OCI-LY1 (cell line): ENCODE results near the gene TMEM9B.
A peak's percentile ranks its signal among the peaks of the same experiment; 100 is the strongest.

Source experiments
- H2AFZ ChIP-seq: fragments of 200-600 bp; sonication (generic), shearing (Covaris generic); 2 replicates; pipeline ENCODE4 v1.6.0; 2014; ENCODE audit warnings: antibody characterized with exemption, mild to moderate bottlenecking, low read length
- H3F3A ChIP-seq: fragments of 200-600 bp; sonication (generic), shearing (Covaris generic); 2 replicates; pipeline ENCODE4 v1.6.0; 2014; ENCODE audit warnings: mild to moderate bottlenecking, antibody characterized with exemption, low read length, moderate library complexity; ENCODE audit not compliant: insufficient read depth
- H3K27ac ChIP-seq: fragments of 200-600 bp; sonication (generic); 2 replicates; pipeline ENCODE4 v1.5.1; 2014; ENCODE audit warnings: low read length, mixed run types, mild to moderate bottlenecking, low read depth; ENCODE audit not compliant: poor library complexity, severe bottlenecking
- H3K27me3 ChIP-seq: fragments of 200-600 bp; sonication (generic); 2 replicates; pipeline ENCODE4 v1.6.0; 2014; ENCODE audit warnings: antibody characterized with exemption, mild to moderate bottlenecking, low read length, moderate library complexity; ENCODE audit not compliant: insufficient read depth
- H3K36me3 ChIP-seq: fragments of 200-600 bp; sonication (generic); 2 replicates; pipeline ENCODE4 v1.6.1; 2014; ENCODE audit warnings: mild to moderate bottlenecking, antibody characterized with exemption, low read length, moderate library complexity, mixed read lengths; ENCODE audit not compliant: insufficient read depth
- H3K4me1 ChIP-seq: fragments of 200-600 bp; sonication (generic); 2 replicates; pipeline ENCODE4 v1.5.1; 2014; ENCODE audit warnings: mild to moderate bottlenecking, low read length, moderate library complexity; ENCODE audit not compliant: insufficient read depth, severe bottlenecking
- H3K4me2 ChIP-seq: fragments of 200-600 bp; sonication (generic), shearing (Covaris generic); 2 replicates; pipeline ENCODE4 v1.6.1; 2014; ENCODE audit warnings: low read length
- H3K4me3 ChIP-seq: fragments of 200-600 bp; sonication (generic); 2 replicates; pipeline ENCODE4 v1.5.1; 2014; ENCODE audit warnings: low read length, low read depth, mild to moderate bottlenecking, mixed read lengths; ENCODE audit not compliant: poor library complexity, severe bottlenecking
- H3K79me2 ChIP-seq: fragments of 200-600 bp; shearing (Covaris generic); 2 replicates; pipeline ENCODE4 v1.6.1; 2016; ENCODE audit warnings: mixed run types, low read length, mixed read lengths; ENCODE audit not compliant: insufficient read depth
- H3K9ac ChIP-seq: fragments of 200-600 bp; sonication (generic), shearing (Covaris generic); 2 replicates; pipeline ENCODE4 v1.6.1; 2014; ENCODE audit warnings: mild to moderate bottlenecking, low read length, mixed read lengths
- H3K9me2 ChIP-seq: fragments of 200-600 bp; sonication (generic), shearing (Covaris generic); 2 replicates; pipeline ENCODE4 v1.6.1; 2014; ENCODE audit warnings: low read depth, mild to moderate bottlenecking, low read length, mixed read lengths
- H3K9me3 ChIP-seq: fragments of 200-600 bp; shearing (Covaris generic); 2 replicates; pipeline ENCODE4 v1.6.1; 2014; ENCODE audit warnings: low read length, mixed read lengths
- H4K20me1 ChIP-seq: fragments of 200-600 bp; sonication (generic), shearing (Covaris generic); 2 replicates; pipeline ENCODE4 v1.6.0; 2016; ENCODE audit warnings: mild to moderate bottlenecking, low read length; ENCODE audit not compliant: insufficient read depth
- EZH2 ChIP-seq: fragments of 200-600 bp; sonication (generic), shearing (Covaris generic); IDR thresholded peaks from 2 replicates; pipeline ENCODE4 v1.8.0; 2017; ENCODE audit warnings: borderline replicate concordance, mixed run types, mild to moderate bottlenecking, antibody characterized with exemption, low read length, moderate library complexity, mixed read lengths
- TF ChIP-seq, protein P1 (sequence below): fragments of 200-600 bp; sonication (generic), shearing (Covaris generic); IDR thresholded peaks from 2 replicates; pipeline ENCODE4 v1.5.1; 2017; ENCODE audit warnings: mild to moderate bottlenecking, antibody characterized with exemption, low read length, moderate library complexity, mixed read lengths

Gene TMEM9B

DNA sequence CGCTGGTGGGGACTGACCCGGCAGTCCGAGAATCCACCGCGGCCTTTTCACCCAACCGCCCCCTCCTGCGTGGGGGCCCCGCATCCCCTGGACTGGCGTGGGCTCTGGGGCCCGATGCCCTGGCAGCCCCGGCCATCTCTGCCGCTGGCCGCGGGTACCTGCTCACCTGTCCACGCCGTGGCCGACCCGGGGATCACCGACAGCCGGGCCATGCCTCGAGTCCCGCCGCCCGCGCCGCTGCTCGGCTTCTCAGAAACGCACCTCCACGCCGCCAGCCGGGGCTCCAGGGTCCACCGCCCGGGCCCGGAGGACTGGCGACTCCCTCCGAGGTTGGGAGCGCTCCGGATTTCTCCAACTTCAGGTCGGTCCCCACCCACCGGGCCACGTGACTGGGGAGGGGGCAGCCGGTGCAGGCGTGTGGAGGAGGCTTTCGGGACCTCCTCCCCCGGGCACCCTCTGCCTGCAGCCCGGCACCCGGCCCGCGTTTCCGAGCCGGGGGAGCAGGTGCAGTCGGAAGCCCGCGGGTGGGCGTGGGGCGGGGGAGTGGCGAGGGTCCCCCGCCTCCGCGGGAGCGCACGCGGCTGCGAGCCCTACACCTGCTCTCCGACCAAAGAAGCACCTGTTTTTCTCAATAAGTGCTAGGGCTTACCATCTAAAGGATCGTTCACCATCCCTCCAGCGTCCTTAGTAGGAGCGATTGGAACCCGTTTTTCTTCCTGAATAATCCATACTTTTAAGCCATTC lies 40.1 kb upstream of the TMEM9B start:
- H3K4me2 ChIP-seq: no peak overlapping the region
- TF ChIP-seq, protein P1, sequence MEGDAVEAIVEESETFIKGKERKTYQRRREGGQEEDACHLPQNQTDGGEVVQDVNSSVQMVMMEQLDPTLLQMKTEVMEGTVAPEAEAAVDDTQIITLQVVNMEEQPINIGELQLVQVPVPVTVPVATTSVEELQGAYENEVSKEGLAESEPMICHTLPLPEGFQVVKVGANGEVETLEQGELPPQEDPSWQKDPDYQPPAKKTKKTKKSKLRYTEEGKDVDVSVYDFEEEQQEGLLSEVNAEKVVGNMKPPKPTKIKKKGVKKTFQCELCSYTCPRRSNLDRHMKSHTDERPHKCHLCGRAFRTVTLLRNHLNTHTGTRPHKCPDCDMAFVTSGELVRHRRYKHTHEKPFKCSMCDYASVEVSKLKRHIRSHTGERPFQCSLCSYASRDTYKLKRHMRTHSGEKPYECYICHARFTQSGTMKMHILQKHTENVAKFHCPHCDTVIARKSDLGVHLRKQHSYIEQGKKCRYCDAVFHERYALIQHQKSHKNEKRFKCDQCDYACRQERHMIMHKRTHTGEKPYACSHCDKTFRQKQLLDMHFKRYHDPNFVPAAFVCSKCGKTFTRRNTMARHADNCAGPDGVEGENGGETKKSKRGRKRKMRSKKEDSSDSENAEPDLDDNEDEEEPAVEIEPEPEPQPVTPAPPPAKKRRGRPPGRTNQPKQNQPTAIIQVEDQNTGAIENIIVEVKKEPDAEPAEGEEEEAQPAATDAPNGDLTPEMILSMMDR: no peak
- no peak for TF ChIP-seq EZH2

DNA sequence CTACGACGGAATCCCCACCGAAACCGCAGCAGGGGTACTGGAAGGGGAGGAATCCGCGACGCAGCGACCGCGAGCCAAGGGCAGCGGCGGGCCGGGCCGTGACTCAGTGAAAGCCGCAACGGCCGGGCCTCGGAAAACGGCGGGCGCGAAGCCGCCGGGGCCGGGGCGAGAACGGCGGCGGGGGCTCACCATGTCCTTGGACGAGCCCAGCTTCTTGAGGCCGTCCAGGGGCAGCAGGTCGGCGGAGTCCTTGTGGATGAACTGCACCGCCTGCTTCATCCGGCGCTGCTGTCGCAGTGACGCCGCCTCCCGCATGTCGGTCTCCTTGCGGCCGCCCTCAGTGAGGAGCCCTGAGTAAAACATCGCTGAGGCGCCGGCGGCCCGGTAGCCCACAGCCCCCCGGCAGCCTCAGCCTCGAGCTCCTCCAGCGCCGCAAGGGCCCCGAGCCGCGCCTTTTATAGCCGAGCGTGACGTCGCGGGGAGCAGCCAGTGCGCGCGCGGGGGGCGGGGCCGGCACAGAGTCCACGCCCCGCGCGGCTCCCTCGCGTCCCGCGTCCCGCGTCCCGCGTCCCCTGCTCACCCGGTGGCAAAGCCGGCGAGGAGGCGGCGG lies 39.4 kb upstream of the TMEM9B start, which contains the start of gene NRIP3:
TSS of gene NRIP3 (minus strand) at position 429 of the 610 bp plus-strand sequence. CDS start at position 363, 66 bp downstream.
- peak within 1 kb of the TSS; percentile 26 for H3K4me2 ChIP-seq
- TF ChIP-seq, protein P1: no peak
- TF ChIP-seq EZH2: no peak
- no peak within 1 kb of the TSS for H3K27ac ChIP-seq

More for the DNA sequence above, 40.1 kb upstream of the TMEM9B start:
- H3K79me2 ChIP-seq: no peaks in the 10 kb centered on the region
- no peak overlapping the region for H3K9ac ChIP-seq
- no peak overlapping the region for H3K27ac ChIP-seq
- H3K9me3 ChIP-seq: no peaks in the 10 kb centered on the region
- no peaks in the 10 kb centered on the region for H3K4me1 ChIP-seq
- H3K9me2 ChIP-seq: no peaks in the 10 kb centered on the region
- no peaks in the 10 kb centered on the region for H3K36me3 ChIP-seq
- no peaks in the 10 kb centered on the region for H4K20me1 ChIP-seq
- no peak overlapping the region for H3K4me3 ChIP-seq
- H3K27me3 ChIP-seq: peaks cover 9% of the 10 kb centered on the region; the same call in 1 of the 2 replicates
- H3F3A ChIP-seq: no peaks in the 10 kb centered on the region
- H2AFZ ChIP-seq: no peak overlapping the region

DNA sequence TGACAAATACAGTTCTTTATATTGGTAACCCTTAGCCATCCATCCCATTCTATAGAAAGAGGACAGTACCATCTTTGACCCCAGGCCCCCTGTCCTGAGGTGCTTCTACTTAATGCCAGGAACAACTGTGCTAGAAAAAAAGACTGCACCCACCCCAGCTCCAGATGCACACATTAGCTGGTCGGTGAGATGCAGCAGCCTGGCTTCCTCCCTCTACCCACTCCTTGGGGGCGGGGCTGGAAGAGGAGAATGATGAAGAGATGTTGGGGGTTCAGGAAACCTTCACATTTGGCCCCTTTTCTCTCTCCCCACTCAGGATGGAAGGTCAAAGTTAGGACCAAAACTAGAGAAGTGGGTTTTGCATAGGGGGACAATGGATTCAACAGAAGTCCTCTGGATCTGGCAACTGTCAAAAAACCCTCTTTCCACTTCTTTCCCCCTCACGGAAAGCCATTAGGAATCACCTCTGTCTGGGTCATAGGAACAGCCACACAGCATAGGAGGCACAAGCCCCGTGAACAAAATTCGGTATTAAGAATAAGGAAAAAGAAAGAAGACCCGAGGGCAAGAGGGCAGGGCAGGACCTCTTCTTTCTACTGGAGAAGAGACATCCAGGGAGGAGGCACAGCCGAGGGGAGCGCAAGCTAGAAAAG lies 38.8 kb upstream of the TMEM9B start:
- Histone ChIP-seq H3K9ac (no peak overlapping the region), H3K79me2 (no peaks in the 10 kb centered on the region), H4K20me1 (no peaks in the 10 kb centered on the region), H3K4me2 (peak overlapping the region; percentile 26), H3K9me2 (no peaks in the 10 kb centered on the region), H3K36me3 (no peaks in the 10 kb centered on the region), H3K27me3 (peaks cover 9% of the 10 kb centered on the region; the same call in 1 of the 2 replicates), H2AFZ (no peak overlapping the region), H3K4me3 (peak overlapping the region; percentile 40), H3F3A (no peaks in the 10 kb centered on the region), H3K9me3 (no peaks in the 10 kb centered on the region), H3K27ac (no peak overlapping the region), H3K4me1 (no peaks in the 10 kb centered on the region)
- no peak for TF ChIP-seq EZH2

More for the DNA sequence above, 39.4 kb upstream of the TMEM9B start, which contains the start of gene NRIP3:
- Histone ChIP-seq H2AFZ (no peak within 1 kb of the TSS), H3F3A (no peaks in the 10 kb centered on the region), H3K9ac (no peak within 1 kb of the TSS), H3K4me1 (no peaks in the 10 kb centered on the region), H3K9me3 (no peaks in the 10 kb centered on the region), H3K9me2 (no peaks in the 10 kb centered on the region), H3K27me3 (peaks cover 9% of the 10 kb centered on the region; the same call in 1 of the 2 replicates), H4K20me1 (no peaks in the 10 kb centered on the region), H3K79me2 (no peaks in the 10 kb centered on the region), H3K4me3 (peak within 1 kb of the TSS; percentile 40), H3K36me3 (no peaks in the 10 kb centered on the region)
